A549 treated with AZD9567 at 1 μM for 4 hours (cell line): ENCODE results near the gene ATRIP. TPM values are rescaled to one million over a fixed set of nuclear protein-coding genes. Genes with fewer than 3 reads are reported as not detected.

Experiments
- total RNA-seq: library from RNA; stranded (reverse); fragments of 200-300 nt; extraction: Qiagen RNA extraction; gene quantifications from 5 replicates; pipeline ENCODE4 v1.2.3, GENCODE V29; 2022; ENCODE audit not compliant: insufficient read depth

The ATRIP gene
- 10.4 to 11.7 TPM (median 10.9 TPM) in 5 replicates for total RNA-seq

GRCh38 chr3:48446425-48447193 is at the start of gene ATRIP:
ATRIP (plus strand) TSS chr3:48446737; CDS start chr3:48446846, 109 bp downstream.

GRCh38 chr3:48429960-48430707 is 16.4 kb upstream of the ATRIP start, which contains the start of gene PLXNB1:
PLXNB1 (minus strand) TSS chr3:48430086; CDS start chr3:48424611, 5,475 bp downstream.

GRCh38 chr3:48439820-48440589 is 6.5 kb upstream of the ATRIP start, which contains the start of the genes CCDC51 and TMA7:
CCDC51 (minus strand) TSS chr3:48440119; CDS start chr3:48435128, 4,991 bp downstream.
TMA7 (plus strand) TSS chr3:48440257; CDS start chr3:48440297, 40 bp downstream.

GRCh38 chr3:48504051-48504946 is 57.8 kb downstream of the ATRIP start, which contains the start of gene SHISA5:
SHISA5 (minus strand) TSS chr3:48504174; CDS start chr3:48504094, 80 bp downstream.

Other genes starting within 250 kb of the ATRIP start
- gene CAMP, start 223.2 kb upstream of the ATRIP start, total RNA-seq, result 0.15 TPM in 1 of 5 replicates, not detected in the others
- 2.5 to 7.7 TPM (median 2.7 TPM) in 5 replicates for gene ZNF589, start 205.6 kb upstream of the ATRIP start, total RNA-seq
- 18.5 to 21.9 TPM (median 19.8 TPM) in 5 replicates for gene NME6, start 145.4 kb upstream of the ATRIP start, total RNA-seq
- not detected in 5 replicates for gene SPINK8, start 113.1 kb upstream of the ATRIP start, total RNA-seq
- not detected in 5 replicates for gene FBXW12, start 74.5 kb upstream of the ATRIP start, total RNA-seq
- 13.6 to 22.0 TPM (median 16.2 TPM) in 5 replicates for gene PLXNB1, start 16.7 kb upstream of the ATRIP start, total RNA-seq
- gene CCDC51, start 6.6 kb upstream of the ATRIP start, total RNA-seq, result 24.0 to 33.2 TPM (median 26.9 TPM) in 5 replicates
- 283 to 301 TPM (median 288 TPM) in 5 replicates for gene TMA7, start 6.5 kb upstream of the ATRIP start, total RNA-seq
- 104 to 129 TPM (median 116 TPM) in 5 replicates for gene SHISA5, start 57.4 kb downstream of the ATRIP start, total RNA-seq
- 9.4 to 15.1 TPM (median 12.8 TPM) in 5 replicates for gene PFKFB4, start 110.1 kb downstream of the ATRIP start, total RNA-seq
- 5.2 to 10.0 TPM (median 9.6 TPM) in 5 replicates for gene UCN2, start 117.0 kb downstream of the ATRIP start, total RNA-seq
- gene COL7A1, start 148.6 kb downstream of the ATRIP start, total RNA-seq, result 78.4 to 198 TPM (median 177 TPM) in 5 replicates
- 169 to 205 TPM (median 174 TPM) in 5 replicates for gene UQCRC1, start 162.9 kb downstream of the ATRIP start, total RNA-seq
- 0.23 TPM in 1 of 5 replicates, not detected in the others for gene TMEM89, start 175.0 kb downstream of the ATRIP start, total RNA-seq
- gene SLC26A6, start 188.7 kb downstream of the ATRIP start, total RNA-seq, result 8.4 to 23.6 TPM (median 18.4 TPM) in 5 replicates
- 2.9 to 4.8 TPM (median 4.2 TPM) in 5 replicates for gene CELSR3, start 216.1 kb downstream of the ATRIP start, total RNA-seq
- gene NCKIPSD, start 239.2 kb downstream of the ATRIP start, total RNA-seq, result 9.9 to 13.6 TPM (median 11.5 TPM) in 5 replicates